ENCODE measurements around the gene PRTG. TPM values are rescaled to one million over a fixed set of nuclear protein-coding genes. Genes with fewer than 3 reads are reported as not detected.

The PRTG gene
- total and polyA plus RNA-seq, 2 donors (not counting 1 experiment from before 2014, with no cell fraction given): 2.1 to 4.0 TPM

- H3K4me3 ChIP-seq (replicated peaks in 1 of 4; ENCODE audit: control extremely low read depth in 1 of 4, insufficient read depth in 1 of 4, low read depth in 3 of 4, low read length in 4 of 4): no peak overlapping the region
- DNase-seq (ENCODE audit: low read depth in 2 of 2): no peak
- no peak overlapping the region for H3K9ac ChIP-seq (ENCODE audit: insufficient read depth, low read length)
- no peaks in the 10 kb centered on the region for H4K20me1 ChIP-seq (ENCODE audit: control insufficient read depth, extremely low read depth, insufficient read depth, low read length)
- H3K27ac ChIP-seq (ENCODE audit: insufficient read depth, low read length): no peak overlapping the region
- H3K27me3 ChIP-seq (ENCODE audit: control insufficient read depth, insufficient read depth, low read length): no peaks in the 10 kb centered on the region
- H3K79me2 ChIP-seq (ENCODE audit: control insufficient read depth, insufficient read depth, low read length): no peaks in the 10 kb centered on the region
- H3K36me3 ChIP-seq (ENCODE audit: control insufficient read depth, insufficient read depth, low read length): no peaks in the 10 kb centered on the region
- H2AFZ ChIP-seq (ENCODE audit: low read length): no peak overlapping the region
- no peak for TF ChIP-seq CTCF (conservative IDR thresholded peaks at IDR 0.05 in 1 of 2, IDR thresholded peaks at IDR 0.05 in 1 of 2; ENCODE audit: low read depth in 1 of 2, low read length in 2 of 2)
- no peak for TF ChIP-seq EZH2 (IDR thresholded peaks at IDR 0.05; ENCODE audit: low read length, missing control alignments)
- no peak overlapping the region for H3K4me2 ChIP-seq (ENCODE audit: extremely low read depth, insufficient read depth, low read length)
- no peaks in the 10 kb centered on the region for H3K4me1 ChIP-seq (ENCODE audit: control insufficient read depth, extremely low read depth, insufficient read depth, low read length)
- no peaks in the 10 kb centered on the region for H3K9me3 ChIP-seq (ENCODE audit: control insufficient read depth, insufficient read depth, low read depth, low read length)
Measured at GRCh38 chr15:55660153-55660552, 82.8 kb downstream of the PRTG start.

- H3K27ac ChIP-seq (ENCODE audit: insufficient read depth, low read length): no peak overlapping the region
- TF ChIP-seq CTCF (conservative IDR thresholded peaks at IDR 0.05 in 1 of 2, IDR thresholded peaks at IDR 0.05 in 1 of 2; ENCODE audit: low read depth in 1 of 2, low read length in 2 of 2) (no peak), EZH2 (IDR thresholded peaks at IDR 0.05; ENCODE audit: low read length, missing control alignments) (no peak)
- no peaks in the 10 kb centered on the region for H3K79me2 ChIP-seq (ENCODE audit: control insufficient read depth, insufficient read depth, low read length)
- no peak overlapping the region for H3K9ac ChIP-seq (ENCODE audit: insufficient read depth, low read length)
- H3K4me3 ChIP-seq (replicated peaks in 1 of 4; ENCODE audit: control extremely low read depth in 1 of 4, insufficient read depth in 1 of 4, low read depth in 3 of 4, low read length in 4 of 4): no peak overlapping the region
- H3K4me2 ChIP-seq (ENCODE audit: extremely low read depth, insufficient read depth, low read length): no peak overlapping the region
- H3K4me1 ChIP-seq (ENCODE audit: control insufficient read depth, extremely low read depth, insufficient read depth, low read length): no peaks in the 10 kb centered on the region
- H3K9me3 ChIP-seq (ENCODE audit: control insufficient read depth, insufficient read depth, low read depth, low read length): no peaks in the 10 kb centered on the region
- H3K36me3 ChIP-seq (ENCODE audit: control insufficient read depth, insufficient read depth, low read length): no peaks in the 10 kb centered on the region
- H3K27me3 ChIP-seq (ENCODE audit: control insufficient read depth, insufficient read depth, low read length): no peaks in the 10 kb centered on the region
- H2AFZ ChIP-seq (ENCODE audit: low read length): no peak overlapping the region
- H4K20me1 ChIP-seq (ENCODE audit: control insufficient read depth, extremely low read depth, insufficient read depth, low read length): no peaks in the 10 kb centered on the region
- DNase-seq (ENCODE audit: low read depth in 2 of 2): no peak
Measured at GRCh38 chr15:55659481-55659880, 83.5 kb downstream of the PRTG start.

GRCh38 chr15:55658886-55659285 lies 84.1 kb downstream of the PRTG start:
- no peaks in the 10 kb centered on the region for H4K20me1 ChIP-seq (ENCODE audit: control insufficient read depth, extremely low read depth, insufficient read depth, low read length)
- no peaks in the 10 kb centered on the region for H3K4me1 ChIP-seq (ENCODE audit: control insufficient read depth, extremely low read depth, insufficient read depth, low read length)
- no peaks in the 10 kb centered on the region for H3K79me2 ChIP-seq (ENCODE audit: control insufficient read depth, insufficient read depth, low read length)
- DNase-seq (ENCODE audit: low read depth in 2 of 2): no peak
- H2AFZ ChIP-seq (ENCODE audit: low read length): no peak overlapping the region
- H3K9ac ChIP-seq (ENCODE audit: insufficient read depth, low read length): no peak overlapping the region
- no peak overlapping the region for H3K4me2 ChIP-seq (ENCODE audit: extremely low read depth, insufficient read depth, low read length)
- H3K27me3 ChIP-seq (ENCODE audit: control insufficient read depth, insufficient read depth, low read length): no peaks in the 10 kb centered on the region
- H3K36me3 ChIP-seq (ENCODE audit: control insufficient read depth, insufficient read depth, low read length): no peaks in the 10 kb centered on the region
- TF ChIP-seq CTCF (conservative IDR thresholded peaks at IDR 0.05 in 1 of 2, IDR thresholded peaks at IDR 0.05 in 1 of 2; ENCODE audit: low read depth in 1 of 2, low read length in 2 of 2): no peak
- TF ChIP-seq EZH2 (IDR thresholded peaks at IDR 0.05; ENCODE audit: low read length, missing control alignments): no peak
- no peak overlapping the region for H3K4me3 ChIP-seq (replicated peaks in 1 of 4; ENCODE audit: control extremely low read depth in 1 of 4, insufficient read depth in 1 of 4, low read depth in 3 of 4, low read length in 4 of 4)
- H3K9me3 ChIP-seq (ENCODE audit: control insufficient read depth, insufficient read depth, low read depth, low read length): no peaks in the 10 kb centered on the region
- no peak overlapping the region for H3K27ac ChIP-seq (ENCODE audit: insufficient read depth, low read length)

Data from fibroblast of lung (primary cell).